Measurements from ENCODE around the gene ENDOV.
A peak's percentile ranks its signal among the peaks of the same experiment; 100 is the strongest.

The ENDOV gene

GRCh38 chr17:80447790-80448189, 32.8 kb downstream of the ENDOV start:
- DNase-seq (ENCODE audit: low read depth in 1 of 2, low spot score in 1 of 2), result no peak

GRCh38 chr17:80449194-80449929, 34.4 kb downstream of the ENDOV start:
- no peak for DNase-seq (ENCODE audit: low read depth in 1 of 2, low spot score in 1 of 2)

- DNase-seq (ENCODE audit: low read depth in 1 of 2, low spot score in 1 of 2), result no peak
Observed at GRCh38 chr17:80449930-80450576, 35.1 kb downstream of the ENDOV start.

- no peak for DNase-seq (ENCODE audit: low read depth in 1 of 2, low spot score in 1 of 2)
Observed at GRCh38 chr17:80451104-80451775, 36.3 kb downstream of the ENDOV start.

- DNase-seq (ENCODE audit: low read depth in 1 of 2, low spot score in 1 of 2), result no peak
Observed at GRCh38 chr17:80452173-80452915, 37.4 kb downstream of the ENDOV start.

- no peak for DNase-seq (ENCODE audit: low read depth in 1 of 2, low spot score in 1 of 2)
Observed at GRCh38 chr17:80453126-80453997, 38.4 kb downstream of the ENDOV start.

GRCh38 chr17:80453998-80454556, 39.1 kb downstream of the ENDOV start:
- DNase-seq (ENCODE audit: low read depth in 1 of 2, low spot score in 1 of 2), result no peak

GRCh38 chr17:80454557-80455335, 39.8 kb downstream of the ENDOV start:
- peak; percentile 93 to 95 for DNase-seq (ENCODE audit: low read depth in 1 of 2, low spot score in 1 of 2)

GRCh38 chr17:80455336-80455710, 40.4 kb downstream of the ENDOV start:
- DNase-seq (ENCODE audit: low read depth in 1 of 2, low spot score in 1 of 2), result no peak

- DNase-seq (ENCODE audit: low read depth in 1 of 2, low spot score in 1 of 2), result no peak
Observed at GRCh38 chr17:80455784-80456183, 40.8 kb downstream of the ENDOV start.

- no peak for DNase-seq (ENCODE audit: low read depth in 1 of 2, low spot score in 1 of 2)
Observed at GRCh38 chr17:80456465-80457235, 41.7 kb downstream of the ENDOV start.

GRCh38 chr17:80457236-80457856, 42.4 kb downstream of the ENDOV start:
- no peak for DNase-seq (ENCODE audit: low read depth in 1 of 2, low spot score in 1 of 2)

- no peak for DNase-seq (ENCODE audit: low read depth in 1 of 2, low spot score in 1 of 2)
Observed at GRCh38 chr17:80458016-80458415, 43.0 kb downstream of the ENDOV start.

- DNase-seq (ENCODE audit: low read depth in 1 of 2, low spot score in 1 of 2), result no peak
Observed at GRCh38 chr17:80459234-80459633, 44.3 kb downstream of the ENDOV start.

GRCh38 chr17:80460429-80460834, 45.5 kb downstream of the ENDOV start:
- no peak for DNase-seq (ENCODE audit: low read depth in 1 of 2, low spot score in 1 of 2)

- DNase-seq (ENCODE audit: low read depth in 1 of 2, low spot score in 1 of 2), result no peak
Observed at GRCh38 chr17:80461528-80462160, 46.7 kb downstream of the ENDOV start.

- no peak for DNase-seq (ENCODE audit: low read depth in 1 of 2, low spot score in 1 of 2)
Observed at GRCh38 chr17:80463784-80464400, 48.9 kb downstream of the ENDOV start.

Data from stimulated activated CD4-positive, alpha-beta T cell treated with anti-CD3 and anti-CD28 coated beads, Interleukin-15, amount 100 ng/mL, for 1 hour (primary cell).